Measurements from ENCODE around the gene ZNF460.
A peak's percentile ranks its signal among the peaks of the same experiment; 100 is the strongest.

The ZNF460 gene

DNA sequence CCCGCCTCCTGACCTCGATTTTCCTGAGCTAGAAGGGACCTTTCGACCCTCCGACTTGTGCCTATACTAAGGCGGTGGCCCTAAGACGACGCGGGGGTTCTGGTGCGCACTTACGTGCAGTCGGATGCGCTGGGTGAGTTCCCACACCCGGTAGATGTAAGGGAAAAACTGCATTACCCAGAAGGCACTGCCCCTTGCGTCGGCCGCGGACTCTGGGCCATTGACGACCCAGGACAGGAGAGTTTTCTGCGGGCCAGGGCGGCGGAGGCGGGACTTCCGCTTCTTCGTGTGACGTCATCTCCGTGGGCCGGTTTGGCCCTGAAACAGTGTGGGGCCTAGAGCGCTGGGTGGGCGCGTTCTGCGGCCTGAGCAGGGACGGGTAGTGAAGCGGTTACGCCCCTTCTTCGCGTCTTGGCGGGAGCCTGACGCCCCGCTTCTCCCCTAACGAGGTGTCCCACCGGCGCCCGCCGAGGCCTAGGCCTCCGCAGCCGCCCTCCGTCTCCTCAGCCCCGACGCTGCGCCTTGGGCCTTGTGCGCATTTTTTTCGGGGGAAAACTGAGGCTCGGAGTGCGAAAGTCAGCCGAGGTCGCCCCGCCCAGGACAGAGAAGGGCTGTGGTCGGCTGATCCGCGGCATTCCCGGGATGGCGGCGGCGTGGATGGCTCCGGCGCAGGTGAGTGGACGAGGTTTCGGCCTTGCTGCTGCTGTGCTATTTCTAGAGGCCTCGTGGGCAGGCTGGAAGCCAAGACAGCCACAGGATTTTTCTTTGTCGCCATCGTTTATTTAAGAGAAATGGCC, at the start of gene ZNF460:
Gene ZNF460, plus strand, starts transcription at position 321 of the 797 bp plus-strand sequence. Its CDS starts 322 bp downstream, at position 643.
- H3K4me3 ChIP-seq (ENCODE audit: low read depth in 1 of 5, low read length in 5 of 5), result peak within 1 kb of the TSS; percentile 72 to 98 (median 95)
- H3K27me3 ChIP-seq (ENCODE audit: control insufficient read depth in 5 of 5, insufficient read depth in 4 of 5, low read length in 5 of 5), result no peaks in the 10 kb centered on the region
- H3K27ac ChIP-seq (ENCODE audit: low read depth, low read length), result peak within 1 kb of the TSS; percentile 99
- H3K4me1 ChIP-seq (ENCODE audit: control insufficient read depth in 5 of 5, insufficient read depth in 5 of 5, low read length in 5 of 5), result peaks cover 5 to 33% (median 28%) of the 10 kb centered on the region in 5 donors
- peaks cover 2 to 21% (median 16%) of the 10 kb centered on the region in 5 donors for H3K36me3 ChIP-seq (ENCODE audit: control insufficient read depth in 5 of 5, insufficient read depth in 5 of 5, low read length in 5 of 5)
- H3K9ac ChIP-seq (ENCODE audit: low read length in 5 of 5), result peak within 1 kb of the TSS; percentile 95 to 100 (median 98)
- H3K9me3 ChIP-seq (ENCODE audit: control insufficient read depth in 5 of 5, low read length in 5 of 5), result no peaks in the 10 kb centered on the region

DNA sequence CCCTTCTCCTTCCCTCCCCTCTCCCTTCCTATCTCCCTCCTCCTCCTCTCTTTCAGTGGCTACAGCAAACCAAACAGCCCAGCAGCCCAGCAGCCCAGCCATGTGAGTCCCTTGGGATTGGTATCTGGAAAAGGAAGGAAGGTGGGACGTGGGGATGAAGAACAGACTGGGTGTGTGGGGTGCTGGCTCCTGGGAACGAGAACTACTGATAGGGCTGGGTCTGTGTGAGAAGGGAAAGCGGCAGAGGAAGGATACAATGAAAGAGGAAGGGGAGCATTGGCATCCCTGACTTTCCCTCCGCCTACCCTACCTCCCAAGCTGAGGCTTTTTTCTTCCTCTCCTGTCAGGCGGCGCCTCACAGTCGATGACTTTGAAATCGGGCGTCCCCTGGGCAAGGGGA, 48.6 kb upstream of the ZNF460 start:
- Histone ChIP-seq H3K9me3 (ENCODE audit: control insufficient read depth in 5 of 5, low read length in 5 of 5) (no peaks in the 10 kb centered on the region), H3K9ac (ENCODE audit: low read length in 5 of 5) (no peak overlapping the region), H3K27me3 (ENCODE audit: control insufficient read depth in 5 of 5, insufficient read depth in 4 of 5, low read length in 5 of 5) (no peaks in the 10 kb centered on the region), H3K4me1 (ENCODE audit: control insufficient read depth in 5 of 5, insufficient read depth in 5 of 5, low read length in 5 of 5) (peaks cover 0 to 6% (median 0%) of the 10 kb centered on the region in 5 donors), H3K4me3 (ENCODE audit: low read depth in 1 of 5, low read length in 5 of 5) (peak overlapping the region in 1 of 5 donors; percentile 5), H3K36me3 (ENCODE audit: control insufficient read depth in 5 of 5, insufficient read depth in 5 of 5, low read length in 5 of 5) (no peaks in the 10 kb centered on the region), H3K27ac (ENCODE audit: low read depth, low read length) (no peak overlapping the region)

DNA sequence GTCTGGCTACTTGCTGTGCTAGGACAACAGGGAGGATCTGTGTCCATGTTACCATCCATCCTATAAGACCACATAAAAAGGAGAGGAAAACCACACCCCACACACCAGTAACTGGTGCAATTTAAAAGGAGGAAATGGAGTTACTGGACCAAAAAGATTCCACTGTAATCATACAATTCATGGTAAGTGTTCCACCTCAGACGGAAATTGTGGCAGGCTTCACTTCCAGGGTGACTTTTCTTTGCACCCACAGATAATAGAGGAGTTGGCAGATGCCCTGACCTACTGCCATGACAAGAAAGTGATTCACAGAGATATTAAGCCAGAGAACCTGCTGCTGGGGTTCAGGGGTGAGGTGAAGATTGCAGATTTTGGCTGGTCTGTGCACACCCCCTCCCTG, 47.1 kb upstream of the ZNF460 start:
- Histone ChIP-seq H3K36me3 (ENCODE audit: control insufficient read depth in 5 of 5, insufficient read depth in 5 of 5, low read length in 5 of 5) (no peaks in the 10 kb centered on the region), H3K27me3 (ENCODE audit: control insufficient read depth in 5 of 5, insufficient read depth in 4 of 5, low read length in 5 of 5) (no peaks in the 10 kb centered on the region), H3K9me3 (ENCODE audit: control insufficient read depth in 5 of 5, low read length in 5 of 5) (no peaks in the 10 kb centered on the region), H3K9ac (ENCODE audit: low read length in 5 of 5) (no peak overlapping the region), H3K27ac (ENCODE audit: low read depth, low read length) (no peak overlapping the region), H3K4me1 (ENCODE audit: control insufficient read depth in 5 of 5, insufficient read depth in 5 of 5, low read length in 5 of 5) (peaks cover 0 to 6% (median 0%) of the 10 kb centered on the region in 5 donors), H3K4me3 (ENCODE audit: low read depth in 1 of 5, low read length in 5 of 5) (no peak overlapping the region)

DNA sequence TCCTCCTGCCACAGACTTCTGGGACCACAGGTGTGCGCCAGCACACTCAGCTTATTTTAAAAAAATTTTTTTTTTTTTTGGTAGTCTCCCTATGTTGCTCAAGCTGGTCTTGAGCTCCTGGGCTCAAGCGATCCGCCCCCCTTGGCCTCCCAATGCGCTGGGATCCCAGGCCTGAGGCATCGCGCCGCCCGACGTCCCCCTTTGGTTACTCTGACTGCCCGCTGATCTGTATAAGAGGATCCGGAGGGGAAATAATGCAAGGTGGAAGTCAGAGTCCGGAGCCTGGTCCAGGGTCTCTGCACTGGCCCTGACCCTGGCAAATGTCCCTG, 40.3 kb upstream of the ZNF460 start:
- peak overlapping the region in 4 of 5 donors; percentile 93 to 100 (median 96) for H3K9ac ChIP-seq (ENCODE audit: low read length in 5 of 5)
- no peaks in the 10 kb centered on the region for H3K27me3 ChIP-seq (ENCODE audit: control insufficient read depth in 5 of 5, insufficient read depth in 4 of 5, low read length in 5 of 5)
- peaks cover 0 to 16% (median 11%) of the 10 kb centered on the region in 5 donors for H3K36me3 ChIP-seq (ENCODE audit: control insufficient read depth in 5 of 5, insufficient read depth in 5 of 5, low read length in 5 of 5)
- H3K4me1 ChIP-seq (ENCODE audit: control insufficient read depth in 5 of 5, insufficient read depth in 5 of 5, low read length in 5 of 5), result peaks cover 11 to 29% (median 26%) of the 10 kb centered on the region in 5 donors
- H3K9me3 ChIP-seq (ENCODE audit: control insufficient read depth in 5 of 5, low read length in 5 of 5), result no peaks in the 10 kb centered on the region
- peak overlapping the region; percentile 75 for H3K27ac ChIP-seq (ENCODE audit: low read depth, low read length)
- H3K4me3 ChIP-seq (ENCODE audit: low read depth in 1 of 5, low read length in 5 of 5), result peak overlapping the region; percentile 90 to 99 (median 98)

DNA sequence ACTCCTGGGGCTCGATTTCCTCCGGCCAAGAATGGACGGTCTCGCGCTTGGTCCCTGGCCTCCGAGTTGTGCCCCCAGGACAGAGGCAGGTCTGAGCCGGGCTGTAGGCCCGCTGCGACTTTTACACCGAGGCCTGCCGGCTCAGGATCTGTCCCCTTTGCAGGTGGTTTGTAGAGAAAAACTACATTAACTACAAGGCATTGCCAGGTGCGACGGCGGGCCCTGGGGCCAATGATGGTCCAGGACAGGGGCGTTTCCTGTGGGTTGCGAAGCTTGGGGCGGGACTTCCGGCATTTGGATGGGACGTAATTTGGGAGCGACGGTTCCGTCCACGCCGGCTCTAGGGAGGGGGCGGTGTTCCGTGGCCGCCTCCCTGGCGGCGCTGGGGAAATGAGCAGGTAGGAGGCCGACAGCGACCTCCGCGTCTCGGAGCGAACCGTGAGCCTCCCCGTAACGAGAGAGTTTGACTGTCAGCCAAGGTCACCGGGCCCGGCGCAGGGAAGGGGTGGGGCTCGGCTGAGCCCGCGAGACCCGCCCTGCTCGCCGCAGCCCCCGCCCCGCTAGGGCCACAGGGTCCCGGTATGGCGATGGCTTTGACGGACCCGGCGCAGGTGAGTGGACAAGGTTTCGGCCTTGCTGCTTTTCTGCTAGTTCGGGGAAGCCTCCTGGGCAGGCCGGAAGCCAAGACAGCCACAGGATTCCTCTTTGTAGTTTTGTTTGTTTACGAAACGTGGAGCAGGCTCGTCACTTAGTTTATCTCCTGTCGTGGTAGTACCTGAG, 39.8 kb upstream of the ZNF460 start, which contains the start of gene ZNF805:
Gene ZNF805, plus strand, starts transcription at position 322 of the 780 bp plus-strand sequence. Its CDS starts 260 bp downstream, at position 582.
- Histone ChIP-seq H3K4me1 (ENCODE audit: control insufficient read depth in 5 of 5, insufficient read depth in 5 of 5, low read length in 5 of 5) (peaks cover 11 to 29% (median 26%) of the 10 kb centered on the region in 5 donors), H3K9ac (ENCODE audit: low read length in 5 of 5) (peak within 1 kb of the TSS; percentile 93 to 100 (median 98)), H3K4me3 (ENCODE audit: low read depth in 1 of 5, low read length in 5 of 5) (peak within 1 kb of the TSS; percentile 90 to 99 (median 98))

DNA sequence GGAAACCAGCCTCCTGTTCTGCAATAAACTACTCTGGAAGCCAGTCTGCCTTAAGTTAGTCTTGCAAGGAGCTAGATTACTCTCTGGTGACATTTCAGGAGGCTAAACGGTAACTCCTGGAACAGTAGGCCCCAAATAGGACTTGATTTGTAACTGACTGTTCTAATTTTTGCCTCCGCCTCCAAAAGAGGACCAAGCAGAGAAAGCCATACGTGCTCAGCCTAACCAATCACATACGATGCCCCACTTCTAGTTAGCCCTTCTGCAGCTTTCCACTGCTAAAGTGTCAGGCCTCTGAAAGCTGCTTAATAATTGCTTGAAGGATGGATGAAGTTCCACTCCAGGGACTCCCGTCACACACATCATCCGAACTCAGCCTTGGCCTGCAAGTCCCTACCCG, 39.1 kb upstream of the ZNF460 start:
- H3K4me1 ChIP-seq (ENCODE audit: control insufficient read depth in 5 of 5, insufficient read depth in 5 of 5, low read length in 5 of 5), result peaks cover 11 to 29% (median 26%) of the 10 kb centered on the region in 5 donors
- no peaks in the 10 kb centered on the region for H3K9me3 ChIP-seq (ENCODE audit: control insufficient read depth in 5 of 5, low read length in 5 of 5)
- H3K27ac ChIP-seq (ENCODE audit: low read depth, low read length), result peak overlapping the region; percentile 75
- peaks cover 0 to 26% (median 21%) of the 10 kb centered on the region in 5 donors for H3K36me3 ChIP-seq (ENCODE audit: control insufficient read depth in 5 of 5, insufficient read depth in 5 of 5, low read length in 5 of 5)
- peak overlapping the region; percentile 93 to 100 (median 98) for H3K9ac ChIP-seq (ENCODE audit: low read length in 5 of 5)
- peak overlapping the region; percentile 90 to 99 (median 98) for H3K4me3 ChIP-seq (ENCODE audit: low read depth in 1 of 5, low read length in 5 of 5)
- no peaks in the 10 kb centered on the region for H3K27me3 ChIP-seq (ENCODE audit: control insufficient read depth in 5 of 5, insufficient read depth in 4 of 5, low read length in 5 of 5)

More for the DNA sequence above, 39.8 kb upstream of the ZNF460 start, which contains the start of gene ZNF805:
- Histone ChIP-seq H3K27me3 (ENCODE audit: control insufficient read depth in 5 of 5, insufficient read depth in 4 of 5, low read length in 5 of 5) (no peaks in the 10 kb centered on the region), H3K27ac (ENCODE audit: low read depth, low read length) (peak within 1 kb of the TSS; percentile 75), H3K9me3 (ENCODE audit: control insufficient read depth in 5 of 5, low read length in 5 of 5) (no peaks in the 10 kb centered on the region), H3K36me3 (ENCODE audit: control insufficient read depth in 5 of 5, insufficient read depth in 5 of 5, low read length in 5 of 5) (peaks cover 0 to 20% (median 15%) of the 10 kb centered on the region in 5 donors)

DNA sequence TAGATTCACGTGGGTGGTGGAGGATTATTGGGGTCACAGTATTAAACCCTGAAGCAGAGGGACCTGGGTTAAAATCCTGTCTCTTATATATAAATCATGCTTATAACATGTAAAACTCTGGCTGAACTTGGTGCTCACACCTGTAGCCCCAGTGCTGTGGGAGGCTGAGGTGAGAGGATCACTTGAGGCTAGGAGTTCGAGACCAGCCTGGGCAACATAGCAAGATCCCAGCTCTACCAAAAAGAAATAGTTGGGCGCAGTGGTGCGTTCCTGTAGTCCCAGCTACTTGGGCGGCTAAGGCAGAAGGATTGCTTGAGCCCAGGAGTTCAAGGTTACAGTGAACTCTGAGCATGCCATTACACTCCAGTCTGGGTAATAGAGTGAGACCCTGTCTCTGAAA, 37.5 kb upstream of the ZNF460 start:
- H3K27ac ChIP-seq (ENCODE audit: low read depth, low read length), result no peak overlapping the region
- no peaks in the 10 kb centered on the region for H3K27me3 ChIP-seq (ENCODE audit: control insufficient read depth in 5 of 5, insufficient read depth in 4 of 5, low read length in 5 of 5)
- H3K4me3 ChIP-seq (ENCODE audit: low read depth in 1 of 5, low read length in 5 of 5), result no peak overlapping the region
- H3K9me3 ChIP-seq (ENCODE audit: control insufficient read depth in 5 of 5, low read length in 5 of 5), result no peaks in the 10 kb centered on the region
- peaks cover 11 to 29% (median 26%) of the 10 kb centered on the region in 5 donors for H3K4me1 ChIP-seq (ENCODE audit: control insufficient read depth in 5 of 5, insufficient read depth in 5 of 5, low read length in 5 of 5)
- H3K9ac ChIP-seq (ENCODE audit: low read length in 5 of 5), result no peak overlapping the region
- peaks cover 0 to 43% (median 34%) of the 10 kb centered on the region in 5 donors for H3K36me3 ChIP-seq (ENCODE audit: control insufficient read depth in 5 of 5, insufficient read depth in 5 of 5, low read length in 5 of 5)

DNA sequence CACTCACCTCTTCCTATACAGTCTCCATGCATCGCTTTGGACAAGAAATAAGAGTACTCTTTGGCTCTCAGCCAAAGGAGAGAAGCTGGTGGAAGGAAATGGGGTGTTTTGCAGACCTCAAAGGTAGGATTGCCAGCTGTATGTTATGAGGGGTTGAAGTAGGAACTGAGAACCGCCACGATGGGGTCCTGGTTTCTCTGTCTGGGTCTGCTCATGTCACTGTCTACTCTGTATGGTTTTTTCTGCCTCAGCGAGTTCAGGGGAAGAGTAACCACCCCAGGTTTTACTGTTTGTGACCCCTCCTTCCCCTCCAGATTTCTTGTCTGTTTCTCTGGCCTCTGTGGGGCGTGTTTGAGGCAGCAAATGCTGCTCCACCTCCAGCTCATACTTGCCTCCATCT, 35.8 kb upstream of the ZNF460 start:
- no peak overlapping the region for H3K27ac ChIP-seq (ENCODE audit: low read depth, low read length)
- no peaks in the 10 kb centered on the region for H3K27me3 ChIP-seq (ENCODE audit: control insufficient read depth in 5 of 5, insufficient read depth in 4 of 5, low read length in 5 of 5)
- peaks cover 6 to 58% (median 48%) of the 10 kb centered on the region in 5 donors for H3K36me3 ChIP-seq (ENCODE audit: control insufficient read depth in 5 of 5, insufficient read depth in 5 of 5, low read length in 5 of 5)
- no peak overlapping the region for H3K9ac ChIP-seq (ENCODE audit: low read length in 5 of 5)
- H3K4me3 ChIP-seq (ENCODE audit: low read depth in 1 of 5, low read length in 5 of 5), result no peak overlapping the region
- no peaks in the 10 kb centered on the region for H3K9me3 ChIP-seq (ENCODE audit: control insufficient read depth in 5 of 5, low read length in 5 of 5)
- H3K4me1 ChIP-seq (ENCODE audit: control insufficient read depth in 5 of 5, insufficient read depth in 5 of 5, low read length in 5 of 5), result peaks cover 11 to 29% (median 26%) of the 10 kb centered on the region in 5 donors

DNA sequence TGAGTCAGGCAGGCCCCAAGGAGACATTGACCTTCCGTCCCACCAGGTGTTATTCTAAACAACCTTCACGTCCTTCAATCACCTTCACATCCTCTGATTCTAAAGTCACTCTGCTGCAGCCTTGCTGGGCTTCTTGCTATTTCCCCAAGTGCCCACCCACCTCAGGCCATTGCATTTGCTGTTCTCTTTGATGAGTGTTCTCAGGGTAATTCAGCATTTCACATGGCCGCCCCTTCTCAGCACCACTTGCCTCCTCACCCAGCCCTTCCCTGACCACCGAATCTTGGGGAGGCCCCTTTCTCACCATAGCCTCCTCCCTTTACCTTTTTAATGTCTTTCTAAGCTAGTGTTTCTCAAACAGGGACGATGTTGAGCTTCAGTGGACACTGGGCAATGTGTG, 35.2 kb upstream of the ZNF460 start:
- no peak overlapping the region for H3K9ac ChIP-seq (ENCODE audit: low read length in 5 of 5)
- H3K4me3 ChIP-seq (ENCODE audit: low read depth in 1 of 5, low read length in 5 of 5), result no peak overlapping the region
- H3K27me3 ChIP-seq (ENCODE audit: control insufficient read depth in 5 of 5, insufficient read depth in 4 of 5, low read length in 5 of 5), result no peaks in the 10 kb centered on the region
- peaks cover 11 to 26% (median 25%) of the 10 kb centered on the region in 5 donors for H3K4me1 ChIP-seq (ENCODE audit: control insufficient read depth in 5 of 5, insufficient read depth in 5 of 5, low read length in 5 of 5)
- no peaks in the 10 kb centered on the region for H3K9me3 ChIP-seq (ENCODE audit: control insufficient read depth in 5 of 5, low read length in 5 of 5)
- no peak overlapping the region for H3K27ac ChIP-seq (ENCODE audit: low read depth, low read length)
- peaks cover 6 to 62% (median 51%) of the 10 kb centered on the region in 5 donors for H3K36me3 ChIP-seq (ENCODE audit: control insufficient read depth in 5 of 5, insufficient read depth in 5 of 5, low read length in 5 of 5)
